ENCODE results near the gene RAX2.

Gene RAX2

GRCh38 chr19:3771906-3772455, at the start of gene RAX2:
Gene RAX2 (minus strand): TSS chr19:3772228. CDS start chr19:3771742, 486 bp downstream.
- no peak within 1 kb of the TSS for H3K4me3 ChIP-seq (ENCODE audit: low read depth, low read length)
- no peak for DNase-seq (ENCODE audit: low read depth)
- TF ChIP-seq CTCF (IDR thresholded peaks at IDR 0.05; ENCODE audit: low read depth, low read length) = no peak
- no peak for TF ChIP-seq MAX (IDR thresholded peaks at IDR 0.05; ENCODE audit: low read depth, low read length)
- TF ChIP-seq MYC (IDR thresholded peaks at IDR 0.05; ENCODE audit: low read depth, low read length) = no peak
- no peak for TF ChIP-seq POLR2A (IDR thresholded peaks at IDR 0.05; ENCODE audit: extremely low read depth, insufficient read length)

GRCh38 chr19:3821156-3821555, 49.1 kb upstream of the RAX2 start:
- no peak overlapping the region for H3K4me3 ChIP-seq (ENCODE audit: low read depth, low read length)
- no peak for DNase-seq (ENCODE audit: low read depth)
- no peak for TF ChIP-seq MYC (IDR thresholded peaks at IDR 0.05; ENCODE audit: low read depth, low read length)
- TF ChIP-seq MAX (IDR thresholded peaks at IDR 0.05; ENCODE audit: low read depth, low read length) = no peak
- no peak for TF ChIP-seq CTCF (IDR thresholded peaks at IDR 0.05; ENCODE audit: low read depth, low read length)
- no peak for TF ChIP-seq POLR2A (IDR thresholded peaks at IDR 0.05; ENCODE audit: extremely low read depth, insufficient read length)

- TF ChIP-seq MYC (IDR thresholded peaks at IDR 0.05; ENCODE audit: low read depth, low read length) (no peak), POLR2A (IDR thresholded peaks at IDR 0.05; ENCODE audit: extremely low read depth, insufficient read length) (no peak), CTCF (IDR thresholded peaks at IDR 0.05; ENCODE audit: low read depth, low read length) (no peak), MAX (IDR thresholded peaks at IDR 0.05; ENCODE audit: low read depth, low read length) (no peak)
- no peak for DNase-seq (ENCODE audit: low read depth)
- H3K4me3 ChIP-seq (ENCODE audit: low read depth, low read length) = no peak overlapping the region
Observed at GRCh38 chr19:3819989-3820388, 48.0 kb upstream of the RAX2 start.

GRCh38 chr19:3818918-3819317, 46.9 kb upstream of the RAX2 start:
- no peak for TF ChIP-seq POLR2A (IDR thresholded peaks at IDR 0.05; ENCODE audit: extremely low read depth, insufficient read length)
- no peak for TF ChIP-seq CTCF (IDR thresholded peaks at IDR 0.05; ENCODE audit: low read depth, low read length)
- TF ChIP-seq MYC (IDR thresholded peaks at IDR 0.05; ENCODE audit: low read depth, low read length) = no peak
- no peak for DNase-seq (ENCODE audit: low read depth)
- no peak overlapping the region for H3K4me3 ChIP-seq (ENCODE audit: low read depth, low read length)

GRCh38 chr19:3818466-3818865, 46.4 kb upstream of the RAX2 start:
- DNase-seq (ENCODE audit: low read depth) = no peak
- TF ChIP-seq MAX (IDR thresholded peaks at IDR 0.05; ENCODE audit: low read depth, low read length) = no peak
- TF ChIP-seq CTCF (IDR thresholded peaks at IDR 0.05; ENCODE audit: low read depth, low read length) = no peak
- TF ChIP-seq MYC (IDR thresholded peaks at IDR 0.05; ENCODE audit: low read depth, low read length) = no peak
- TF ChIP-seq POLR2A (IDR thresholded peaks at IDR 0.05; ENCODE audit: extremely low read depth, insufficient read length) = no peak
- H3K4me3 ChIP-seq (ENCODE audit: low read depth, low read length) = no peak overlapping the region

GRCh38 chr19:3817761-3818160, 45.7 kb upstream of the RAX2 start:
- TF ChIP-seq CTCF (IDR thresholded peaks at IDR 0.05; ENCODE audit: low read depth, low read length) (no peak), POLR2A (IDR thresholded peaks at IDR 0.05; ENCODE audit: extremely low read depth, insufficient read length) (no peak), MYC (IDR thresholded peaks at IDR 0.05; ENCODE audit: low read depth, low read length) (no peak), MAX (IDR thresholded peaks at IDR 0.05; ENCODE audit: low read depth, low read length) (no peak)
- H3K4me3 ChIP-seq (ENCODE audit: low read depth, low read length) = no peak overlapping the region
- DNase-seq (ENCODE audit: low read depth) = no peak

Measured in NB4 (cell line).